ENCODE measurements around the gene OR5AK2.
"Not testable (repeated sequence)": the region's sequence is repeated elsewhere in the genome, so short reads cannot be mapped to it uniquely, and the experiment has no call there.

The OR5AK2 gene, protein sequence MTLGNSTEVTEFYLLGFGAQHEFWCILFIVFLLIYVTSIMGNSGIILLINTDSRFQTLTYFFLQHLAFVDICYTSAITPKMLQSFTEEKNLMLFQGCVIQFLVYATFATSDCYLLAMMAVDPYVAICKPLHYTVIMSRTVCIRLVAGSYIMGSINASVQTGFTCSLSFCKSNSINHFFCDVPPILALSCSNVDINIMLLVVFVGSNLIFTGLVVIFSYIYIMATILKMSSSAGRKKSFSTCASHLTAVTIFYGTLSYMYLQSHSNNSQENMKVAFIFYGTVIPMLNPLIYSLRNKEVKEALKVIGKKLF

DNA sequence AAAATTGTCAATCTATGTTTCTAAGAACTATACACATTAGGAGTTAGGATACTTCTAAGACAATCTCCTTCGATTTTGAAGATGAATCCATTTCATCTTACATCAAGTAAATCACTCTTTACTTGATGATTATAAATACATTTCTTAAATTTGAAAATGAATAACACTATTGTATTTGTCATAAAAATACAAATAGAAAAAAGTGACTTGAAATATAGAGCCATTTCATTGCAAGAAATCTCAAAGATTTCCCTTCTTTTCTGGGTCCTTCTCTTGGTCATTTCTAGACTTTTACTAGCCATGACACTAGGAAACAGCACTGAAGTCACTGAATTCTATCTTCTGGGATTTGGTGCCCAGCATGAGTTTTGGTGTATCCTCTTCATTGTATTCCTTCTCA, at the start of gene OR5AK2:
OR5AK2 (plus strand) TSS at position 301 of the 400 bp plus-strand sequence; CDS start at position 301, 0 bp downstream.
- H3K4me3 ChIP-seq (ENCODE audit: low read depth, low read length) = no peak within 1 kb of the TSS
- no peak for DNase-seq (ENCODE audit: low read depth)
- no peak for TF ChIP-seq CTCF (conservative IDR thresholded peaks at IDR 0.05; ENCODE audit: low read depth, low read length)

- DNase-seq (ENCODE audit: low read depth); H3K4me3 ChIP-seq (ENCODE audit: low read depth, low read length): not testable (repeated sequence)
Measured at GRCh38 chr11:56945526-56945925, 43.2 kb upstream of the OR5AK2 start.

DNA sequence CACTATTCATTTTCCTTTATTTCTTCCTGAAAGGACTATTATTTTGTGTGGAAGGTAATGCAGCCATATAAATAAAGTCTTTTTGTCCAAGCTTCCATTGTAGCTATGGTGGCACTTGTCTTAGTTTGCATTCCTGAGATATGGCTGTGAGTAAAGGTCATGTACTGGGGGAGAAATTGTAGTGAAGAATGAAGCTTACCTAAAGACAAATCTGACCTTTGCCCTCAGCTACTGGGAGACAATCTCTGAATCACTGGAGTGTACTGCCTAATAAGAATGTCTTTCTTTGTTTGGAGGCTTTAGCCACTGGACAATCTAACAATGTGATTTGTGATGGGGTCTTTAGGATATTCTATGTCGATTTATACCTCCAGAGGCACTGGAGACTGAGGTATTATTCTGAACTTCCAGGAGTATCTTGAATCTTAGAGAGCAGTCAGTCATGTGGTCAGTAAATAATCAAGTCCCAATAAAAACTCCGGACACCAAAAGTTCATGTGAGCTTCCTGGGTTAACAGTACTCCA, 39.7 kb upstream of the OR5AK2 start:
- TF ChIP-seq CTCF (conservative IDR thresholded peaks at IDR 0.05; ENCODE audit: low read depth, low read length) = no peak
- no peak for DNase-seq (ENCODE audit: low read depth)
- no peak overlapping the region for H3K4me3 ChIP-seq (ENCODE audit: low read depth, low read length)

- no peak overlapping the region for H3K4me3 ChIP-seq (ENCODE audit: low read depth, low read length)
- DNase-seq (ENCODE audit: low read depth) = no peak
- TF ChIP-seq CTCF (conservative IDR thresholded peaks at IDR 0.05; ENCODE audit: low read depth, low read length) = no peak
Measured at GRCh38 chr11:56950510-56950909, 38.2 kb upstream of the OR5AK2 start.

- H3K4me3 ChIP-seq (ENCODE audit: low read depth, low read length); DNase-seq (ENCODE audit: low read depth): not testable (repeated sequence)
Measured at GRCh38 chr11:56953907-56954306, 34.8 kb upstream of the OR5AK2 start.

DNA sequence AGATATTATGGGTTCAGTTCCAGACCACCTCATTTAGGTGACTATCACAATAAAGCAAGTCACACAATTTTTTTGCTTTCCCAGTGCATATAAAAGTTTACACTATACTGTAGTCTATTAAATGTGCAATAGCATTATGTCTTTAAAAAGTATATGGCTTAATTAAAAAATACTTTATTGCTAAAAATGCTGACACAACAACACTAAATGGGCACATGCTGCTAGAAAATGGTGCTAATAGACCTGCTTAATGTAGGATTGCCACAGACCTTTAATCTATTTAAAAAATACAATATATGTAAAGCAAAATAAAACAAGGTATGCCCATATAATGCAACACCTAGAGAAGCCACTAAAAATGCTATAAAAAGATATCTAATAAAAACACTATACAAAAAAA, 27.1 kb upstream of the OR5AK2 start:
- DNase-seq (ENCODE audit: low read depth) = no peak
- no peak for TF ChIP-seq CTCF (conservative IDR thresholded peaks at IDR 0.05; ENCODE audit: low read depth, low read length)
- no peak overlapping the region for H3K4me3 ChIP-seq (ENCODE audit: low read depth, low read length)

- no peak for TF ChIP-seq CTCF (conservative IDR thresholded peaks at IDR 0.05; ENCODE audit: low read depth, low read length)
- DNase-seq (ENCODE audit: low read depth) = no peak
- H3K4me3 ChIP-seq (ENCODE audit: low read depth, low read length) = no peak overlapping the region
Measured at GRCh38 chr11:56967726-56968125, 21.0 kb upstream of the OR5AK2 start.

DNA sequence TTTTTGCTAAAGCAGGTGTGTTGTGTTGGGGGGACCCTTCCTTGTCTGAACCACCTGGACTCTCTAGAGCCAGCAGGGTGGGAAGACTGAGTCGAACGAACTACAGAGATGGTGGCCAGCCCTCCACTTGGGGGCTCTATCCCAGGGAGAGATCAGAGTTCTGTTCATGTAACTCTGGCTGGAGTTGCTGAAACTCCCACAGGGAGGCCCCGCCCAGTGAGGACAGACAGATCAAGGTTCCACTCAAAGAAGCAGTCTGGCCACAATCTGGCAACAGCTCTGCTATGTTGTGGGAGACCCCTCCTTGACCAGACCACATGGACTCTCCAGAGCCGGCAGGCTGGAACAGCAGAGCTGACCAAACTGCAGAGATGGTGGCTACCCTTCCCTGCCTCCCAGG, 20.2 kb upstream of the OR5AK2 start:
- DNase-seq (ENCODE audit: low read depth) = no peak
- no peak for TF ChIP-seq CTCF (conservative IDR thresholded peaks at IDR 0.05; ENCODE audit: low read depth, low read length)
- H3K4me3 ChIP-seq (ENCODE audit: low read depth, low read length) = no peak overlapping the region
